Kidney (tissue), 14 donors: Measurements from ENCODE around the gene PLCH2. TPM values are rescaled to one million over a fixed set of nuclear protein-coding genes. Genes with fewer than 3 reads are reported as not detected.
"Not testable (repeated sequence)": the region's sequence is repeated elsewhere in the genome, so short reads cannot be mapped to it uniquely, and the experiment has no call there.

Experiments
- DNase-seq, 5 donors: peaks; one replicate each; pipeline ENCODE4 v3.0.0-alpha.2; 2013 to 2020
- FAIRE-seq: peaks from 2 replicates; lab custom pipeline; 2012; peaks lifted over from hg19 to GRCh38; lab: Jason Lieb, UNC
- H3K27ac ChIP-seq, 2 donors: one replicate each; pipeline ENCODE4 v1.7.0; 2013; ENCODE audit warnings: low read depth in 2 of 2, low read length in 2 of 2, inconsistent platforms in 1 of 2
- H3K27me3 ChIP-seq: one replicate; pipeline ENCODE4 v1.7.1; 2013; ENCODE audit warnings: low read length, inconsistent platforms; ENCODE audit not compliant: control insufficient read depth, insufficient read depth
- H3K36me3 ChIP-seq, 3 donors: one replicate each; pipeline versions ENCODE4 v1.7.0 to v1.7.1; 2013; ENCODE audit warnings: low read length in 3 of 3, control low read depth in 1 of 3, inconsistent platforms in 1 of 3; ENCODE audit not compliant: insufficient read depth in 3 of 3, control insufficient read depth in 2 of 3
- H3K4me1 ChIP-seq, 3 donors: one replicate each; pipeline versions ENCODE4 v1.7.0 to v1.7.1; 2013; ENCODE audit warnings: low read length in 3 of 3, inconsistent platforms in 1 of 3, low read depth in 1 of 3; ENCODE audit not compliant: control insufficient read depth in 2 of 3, insufficient read depth in 2 of 3
- H3K4me3 ChIP-seq, 3 donors: one replicate each; pipeline versions ENCODE4 v1.7.0 to v1.8.1; 2013; ENCODE audit warnings: low read length in 3 of 3, control low read depth in 1 of 3, inconsistent platforms in 1 of 3
- H3K9ac ChIP-seq, 3 donors: one replicate each; pipeline versions ENCODE4 v1.7.0 to v1.7.1; 2013; ENCODE audit warnings: low read length in 3 of 3, control low read depth in 1 of 3, inconsistent platforms in 1 of 3
- H3K9me3 ChIP-seq, 3 donors: one replicate each; pipeline versions ENCODE4 v1.7.0 to v1.7.1; 2013; ENCODE audit warnings: low read length in 3 of 3, control low read depth in 1 of 3, inconsistent platforms in 1 of 3; ENCODE audit not compliant: control insufficient read depth in 2 of 3, insufficient read depth in 1 of 3
- CTCF ChIP-seq: IDR thresholded peaks from 3 replicates; pipeline ENCODE4 v1.5.1; 2012; ENCODE audit warnings: mild to moderate bottlenecking, moderate library complexity, borderline replicate concordance; ENCODE audit not compliant: insufficient read depth; ENCODE audit errors: extremely low read depth
- intact Hi-C: fragments of 100-400 bp; cut with DNase I; formaldehyde crosslinking; loops from one replicate; pipeline ENCODE4 v1.11.1; 2022
- polyA plus RNA-seq: library from polyadenylated mRNA; stranded (reverse); fragments of 350-450 nt; fragmentation: Illumina TruSeq; extraction: RNeasy Lipid Tissue Mini Kit (QIAGEN cat#74804); gene quantifications from one replicate; pipeline ENCODE4 v1.2.3, GENCODE V29; 2014; ENCODE audit warnings: low read depth, low replicate concordance; ENCODE audit not compliant: insufficient read depth
- total RNA-seq: library from RNA; stranded (reverse); fragmentation: NEBNext Ultra II Directional; extraction: Animal tissue kit (Norgen Biotek cat#: 25700); gene quantifications from one replicate; pipeline ENCODE4 v1.2.1, GENCODE V29; 2021
- donor health status: control.
- donor health status: control.
- donor health status: control.
- donor health status: control.
- donor health status: control.
- donor health status: DM: yes; HTN: yes; CAD: no.
- donor health status: Normal renal cell carcinoma (clear cell type).

Gene PLCH2
- total and polyA plus RNA-seq, 2 donors from 2014 or later: 7.4 to 8.7 TPM

GRCh38 chr1:2552189-2552588, 76.1 kb downstream of the PLCH2 start:
- peaks cover 0 to 29% (median 26%) of the 10 kb centered on the region in 3 donors for H3K4me1 ChIP-seq
- H3K27ac ChIP-seq: no peak overlapping the region
- no peaks in the 10 kb centered on the region for H3K36me3 ChIP-seq
- FAIRE-seq (no peak), DNase-seq (peak in 1 of 5 donors; percentile 62)
- no peaks in the 10 kb centered on the region for H3K9me3 ChIP-seq
- no peak overlapping the region for H3K9ac ChIP-seq
- no peak for TF ChIP-seq CTCF
- no peaks in the 10 kb centered on the region for H3K27me3 ChIP-seq
- intact Hi-C loops: no loop called here
- no peak overlapping the region for H3K4me3 ChIP-seq

- H3K27ac ChIP-seq, DNase-seq, H3K9ac ChIP-seq, H3K27me3 ChIP-seq, H3K36me3 ChIP-seq, FAIRE-seq, H3K9me3 ChIP-seq, intact Hi-C loops, H3K4me3 ChIP-seq: not testable (repeated sequence)
- H3K4me1 ChIP-seq: peaks cover 0 to 28% (median 22%) of the 10 kb centered on the region in 3 donors
These were observed 77.0 kb downstream of the PLCH2 start for GRCh38 chr1:2553076-2553475.

GRCh38 chr1:2553871-2554620, 78.0 kb downstream of the PLCH2 start:
- Histone ChIP-seq H3K27me3 (no peaks in the 10 kb centered on the region), H3K9ac (no peak overlapping the region), H3K4me3 (no peak overlapping the region), H3K4me1 (peaks cover 0 to 29% (median 17%) of the 10 kb centered on the region in 3 donors), H3K9me3 (no peaks in the 10 kb centered on the region), H3K27ac (no peak overlapping the region), H3K36me3 (no peaks in the 10 kb centered on the region)
- intact Hi-C loops: no loop called here
- no peak for TF ChIP-seq CTCF
- DNase-seq (no peak), FAIRE-seq (no peak)

GRCh38 chr1:2554621-2555387, 78.7 kb downstream of the PLCH2 start:
- Histone ChIP-seq H3K36me3 (no peaks in the 10 kb centered on the region), H3K27ac (peak overlapping the region; percentile 92 to 94), H3K9me3 (no peaks in the 10 kb centered on the region), H3K4me3 (no peak overlapping the region), H3K4me1 (peaks cover 0 to 25% (median 13%) of the 10 kb centered on the region in 3 donors), H3K9ac (no peak overlapping the region), H3K27me3 (no peaks in the 10 kb centered on the region)
- intact Hi-C loops: no loop called here
- FAIRE-seq: no peak
- TF ChIP-seq CTCF: peak; percentile 47
- peak in 1 of 5 donors; percentile 50 for DNase-seq
